WTC11 (cell line): ENCODE data around the gene ADGB. TPM values are rescaled to one million over a fixed set of nuclear protein-coding genes. Genes with fewer than 3 reads are reported as not detected.

Experiments used
- ATAC-seq: fragments of 200-7000 bp; cut with Tn5 transposase; 2 replicates; pipeline ENCODE4 v1.10.0; 2021; ENCODE audit warnings: mild to moderate bottlenecking, moderate library complexity
- CTCF ChIA-PET: fragments of 300-600 bp; sonication (Branson Sonifier 250); formaldehyde crosslinking; loops from one replicate; lab custom pipeline; 2021; ENCODE audit warnings: antibody characterized with exemption; lab: Charles Lee
- POLR2A ChIA-PET: fragments of 350-600 bp; sonication (Branson Sonifier 250); formaldehyde crosslinking; loops from one replicate; lab custom pipeline; 2021; ENCODE audit warnings: antibody characterized with exemption; lab: Charles Lee
- DNase-seq: peaks from one replicate; pipeline ENCODE4 v3.0.0; 2021; ENCODE audit warnings: low spot score
- H3K27ac Mint-ChIP-seq: 2 replicates; pipeline ENCODE4 v1.8.0; 2021; ENCODE audit warnings: mixed read lengths
- H3K27me3 Mint-ChIP-seq: 2 replicates; pipeline ENCODE4 v1.8.0; 2021; ENCODE audit warnings: low read depth, mild to moderate bottlenecking, moderate library complexity, mixed read lengths
- H3K36me3 Mint-ChIP-seq: 2 replicates; pipeline ENCODE4 v1.8.0; 2021; ENCODE audit warnings: mixed read lengths
- H3K4me1 Mint-ChIP-seq: 2 replicates; pipeline ENCODE4 v1.8.0; 2022; ENCODE audit warnings: mixed read lengths
- H3K4me3 Mint-ChIP-seq: 2 replicates; pipeline ENCODE4 v1.8.0; 2021; ENCODE audit warnings: mild to moderate bottlenecking, moderate library complexity, mixed read lengths
- H3K9me3 Mint-ChIP-seq: 2 replicates; pipeline ENCODE4 v1.8.0; 2021; ENCODE audit warnings: mixed read lengths
- ATF1 ChIP-seq: sonication (generic); formaldehyde crosslinking; IDR thresholded peaks from 2 replicates; pipeline ENCODE4 v1.8.1; 2023; ENCODE audit warnings: mild to moderate bottlenecking, moderate library complexity, missing genetic modification reagents
- CREB1 ChIP-seq: sonication (generic); formaldehyde crosslinking; IDR thresholded peaks from 2 replicates; pipeline ENCODE4 v1.8.0; 2023; ENCODE audit warnings: mild to moderate bottlenecking, missing genetic modification reagents
- CREM ChIP-seq: sonication (generic); formaldehyde crosslinking; IDR thresholded peaks from 2 replicates; pipeline ENCODE4 v1.8.1; 2022; ENCODE audit warnings: mild to moderate bottlenecking, missing genetic modification reagents, moderate library complexity
- GTF2I ChIP-seq: fragments of 250-450 bp; sonication (Bioruptor Pico); conservative IDR thresholded peaks from 2 replicates; pipeline ENCODE4 v1.4.0; 2021; ENCODE audit warnings: mild to moderate bottlenecking
- HMGA2 ChIP-seq: fragments of 250-450 bp; sonication (Bioruptor Pico); IDR thresholded peaks from 2 replicates; pipeline ENCODE4 v1.4.0; 2021; ENCODE audit warnings: mild to moderate bottlenecking, moderate library complexity
- IRF2 ChIP-seq: sonication (generic); formaldehyde crosslinking; IDR thresholded peaks from 2 replicates; pipeline ENCODE4 v1.8.0; 2022; ENCODE audit warnings: low read depth, missing genetic modification reagents, borderline replicate concordance
- JAZF1 ChIP-seq: fragments of 250-450 bp; sonication (Bioruptor Pico); IDR thresholded peaks from 2 replicates; pipeline ENCODE4 v1.9.0; 2021; ENCODE audit warnings: moderate library complexity, mild to moderate bottlenecking, inconsistent platforms
- KAT7 ChIP-seq: sonication (generic); formaldehyde crosslinking; IDR thresholded peaks from 2 replicates; pipeline ENCODE4 v1.8.1; 2023; ENCODE audit warnings: missing genetic modification reagents, mild to moderate bottlenecking, borderline replicate concordance
- NFE2L1 ChIP-seq: sonication (generic); formaldehyde crosslinking; IDR thresholded peaks from 2 replicates; pipeline ENCODE4 v1.8.1; 2023; ENCODE audit warnings: missing genetic modification reagents
- TP53 ChIP-seq: sonication (generic); formaldehyde crosslinking; IDR thresholded peaks from 2 replicates; pipeline ENCODE4 v1.8.1; 2023; ENCODE audit warnings: mild to moderate bottlenecking, missing genetic modification reagents
- ZNF671 ChIP-seq: fragments of 250-450 bp; sonication (Bioruptor Pico); IDR thresholded peaks from 2 replicates; pipeline ENCODE4 v1.8.0; 2021; ENCODE audit warnings: mild to moderate bottlenecking
- total RNA-seq: library from RNA; stranded (reverse); gene quantifications from 3 replicates; pipeline ENCODE4 v1.2.3, GENCODE V29; 2021
- TF ChIP-seq, protein P1 (sequence below): fragments of 250-450 bp; sonication (Bioruptor Pico); IDR thresholded peaks from 2 replicates; pipeline ENCODE4 v1.9.0; 2021; ENCODE audit warnings: mild to moderate bottlenecking
- TF ChIP-seq, protein P2 (sequence below): fragments of 250-450 bp; sonication (Bioruptor Pico); IDR thresholded peaks from 2 replicates; pipeline ENCODE4 v1.9.0; 2021; ENCODE audit warnings: moderate library complexity, mild to moderate bottlenecking, inconsistent platforms, borderline replicate concordance
- TF ChIP-seq, protein P3 (sequence below): sonication (generic); formaldehyde crosslinking; IDR thresholded peaks from 2 replicates; pipeline ENCODE4 v1.8.1; 2022; ENCODE audit warnings: low read depth, mild to moderate bottlenecking, moderate library complexity, missing genetic modification reagents, borderline replicate concordance
- TF ChIP-seq, protein P4 (sequence below): sonication (generic); formaldehyde crosslinking; IDR thresholded peaks from 2 replicates; pipeline ENCODE4 v1.8.1; 2023; ENCODE audit warnings: mild to moderate bottlenecking, missing genetic modification reagents
- TF ChIP-seq, protein P5 (sequence below): sonication (generic); formaldehyde crosslinking; IDR thresholded peaks from 2 replicates; pipeline ENCODE4 v1.8.1; 2023; ENCODE audit warnings: mild to moderate bottlenecking, moderate library complexity, missing genetic modification reagents
- TF ChIP-seq, protein P6 (sequence below): sonication (generic); formaldehyde crosslinking; IDR thresholded peaks from 2 replicates; pipeline ENCODE4 v1.8.1; 2023; ENCODE audit warnings: mild to moderate bottlenecking, missing genetic modification reagents, moderate library complexity
- TF ChIP-seq, protein P7 (sequence below): fragments of 200-600 bp; IDR thresholded peaks from 2 replicates; pipeline ENCODE4 v1.8.0; 2022; ENCODE audit warnings: antibody characterized with exemption
- TF ChIP-seq, protein P8 (sequence below): sonication (generic); formaldehyde crosslinking; IDR thresholded peaks from 2 replicates; pipeline ENCODE4 v1.8.0; 2022; ENCODE audit warnings: mild to moderate bottlenecking, missing genetic modification reagents

The ADGB gene
- total RNA-seq, 1 experiment from 2014 or later: not detected

DNA sequence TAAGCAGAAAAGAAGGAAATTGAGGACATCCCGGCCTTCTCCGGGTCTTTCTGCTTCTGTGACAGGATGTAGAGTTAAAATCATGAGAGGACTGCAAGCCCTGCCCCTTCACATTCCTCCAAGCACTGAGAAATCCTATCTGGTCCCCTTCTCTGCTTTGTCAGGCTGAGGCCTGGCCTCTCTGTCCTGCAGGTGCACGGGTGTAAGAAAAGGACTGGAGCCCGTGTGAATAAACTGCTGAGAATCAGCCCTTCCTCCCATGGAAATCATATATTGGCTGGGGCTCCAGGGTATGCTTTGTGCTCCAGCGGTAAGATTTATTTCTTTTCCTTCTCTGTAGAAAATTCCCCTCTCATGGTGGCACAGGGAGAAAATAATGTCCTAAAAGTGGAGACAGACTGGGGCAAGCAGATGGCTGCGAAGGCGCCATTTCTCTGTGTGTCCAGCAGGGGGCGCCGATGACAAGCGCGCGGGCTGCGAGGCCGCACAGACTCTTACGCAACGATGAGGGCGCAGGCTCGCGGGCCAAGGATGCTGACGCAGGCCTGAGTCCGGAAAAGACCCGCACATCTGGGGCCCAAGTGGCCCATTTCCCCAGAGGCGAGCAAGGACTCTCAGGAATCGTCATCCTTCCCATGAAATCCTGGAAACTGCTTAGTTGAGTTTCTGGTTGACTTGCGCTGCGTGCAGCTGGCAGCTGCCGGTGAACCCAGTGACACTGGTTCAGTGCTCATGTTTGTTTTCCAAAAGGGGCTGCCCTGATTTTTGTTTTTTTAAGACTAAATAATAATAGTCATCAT is 258.6 kb downstream of the ADGB start (continued):
- no peak for TF ChIP-seq JAZF1
- no peak for TF ChIP-seq NFE2L1 (CRISPR knock-in tag)
- TF ChIP-seq, protein P1, sequence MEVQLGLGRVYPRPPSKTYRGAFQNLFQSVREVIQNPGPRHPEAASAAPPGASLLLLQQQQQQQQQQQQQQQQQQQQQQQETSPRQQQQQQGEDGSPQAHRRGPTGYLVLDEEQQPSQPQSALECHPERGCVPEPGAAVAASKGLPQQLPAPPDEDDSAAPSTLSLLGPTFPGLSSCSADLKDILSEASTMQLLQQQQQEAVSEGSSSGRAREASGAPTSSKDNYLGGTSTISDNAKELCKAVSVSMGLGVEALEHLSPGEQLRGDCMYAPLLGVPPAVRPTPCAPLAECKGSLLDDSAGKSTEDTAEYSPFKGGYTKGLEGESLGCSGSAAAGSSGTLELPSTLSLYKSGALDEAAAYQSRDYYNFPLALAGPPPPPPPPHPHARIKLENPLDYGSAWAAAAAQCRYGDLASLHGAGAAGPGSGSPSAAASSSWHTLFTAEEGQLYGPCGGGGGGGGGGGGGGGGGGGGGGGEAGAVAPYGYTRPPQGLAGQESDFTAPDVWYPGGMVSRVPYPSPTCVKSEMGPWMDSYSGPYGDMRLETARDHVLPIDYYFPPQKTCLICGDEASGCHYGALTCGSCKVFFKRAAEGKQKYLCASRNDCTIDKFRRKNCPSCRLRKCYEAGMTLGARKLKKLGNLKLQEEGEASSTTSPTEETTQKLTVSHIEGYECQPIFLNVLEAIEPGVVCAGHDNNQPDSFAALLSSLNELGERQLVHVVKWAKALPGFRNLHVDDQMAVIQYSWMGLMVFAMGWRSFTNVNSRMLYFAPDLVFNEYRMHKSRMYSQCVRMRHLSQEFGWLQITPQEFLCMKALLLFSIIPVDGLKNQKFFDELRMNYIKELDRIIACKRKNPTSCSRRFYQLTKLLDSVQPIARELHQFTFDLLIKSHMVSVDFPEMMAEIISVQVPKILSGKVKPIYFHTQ: no peak
- no peak for TF ChIP-seq IRF2 (CRISPR knock-in tag)
- TF ChIP-seq, protein P2, sequence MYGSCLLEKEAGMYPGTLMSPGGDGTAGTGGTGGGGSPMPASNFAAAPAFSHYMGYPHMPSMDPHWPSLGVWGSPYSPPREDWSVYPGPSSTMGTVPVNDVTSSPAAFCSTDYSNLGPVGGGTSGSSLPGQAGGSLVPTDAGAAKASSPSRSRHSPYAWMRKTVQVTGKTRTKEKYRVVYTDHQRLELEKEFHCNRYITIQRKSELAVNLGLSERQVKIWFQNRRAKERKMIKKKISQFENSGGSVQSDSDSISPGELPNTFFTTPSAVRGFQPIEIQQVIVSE (CRISPR knock-in tag): no peak
- no peak for TF ChIP-seq HMGA2 (CRISPR knock-in tag)
- TF ChIP-seq, protein P3, sequence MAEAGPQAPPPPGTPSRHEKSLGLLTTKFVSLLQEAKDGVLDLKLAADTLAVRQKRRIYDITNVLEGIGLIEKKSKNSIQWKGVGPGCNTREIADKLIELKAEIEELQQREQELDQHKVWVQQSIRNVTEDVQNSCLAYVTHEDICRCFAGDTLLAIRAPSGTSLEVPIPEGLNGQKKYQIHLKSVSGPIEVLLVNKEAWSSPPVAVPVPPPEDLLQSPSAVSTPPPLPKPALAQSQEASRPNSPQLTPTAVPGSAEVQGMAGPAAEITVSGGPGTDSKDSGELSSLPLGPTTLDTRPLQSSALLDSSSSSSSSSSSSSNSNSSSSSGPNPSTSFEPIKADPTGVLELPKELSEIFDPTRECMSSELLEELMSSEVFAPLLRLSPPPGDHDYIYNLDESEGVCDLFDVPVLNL (CRISPR knock-in tag): no peak
- TF ChIP-seq, protein P4, sequence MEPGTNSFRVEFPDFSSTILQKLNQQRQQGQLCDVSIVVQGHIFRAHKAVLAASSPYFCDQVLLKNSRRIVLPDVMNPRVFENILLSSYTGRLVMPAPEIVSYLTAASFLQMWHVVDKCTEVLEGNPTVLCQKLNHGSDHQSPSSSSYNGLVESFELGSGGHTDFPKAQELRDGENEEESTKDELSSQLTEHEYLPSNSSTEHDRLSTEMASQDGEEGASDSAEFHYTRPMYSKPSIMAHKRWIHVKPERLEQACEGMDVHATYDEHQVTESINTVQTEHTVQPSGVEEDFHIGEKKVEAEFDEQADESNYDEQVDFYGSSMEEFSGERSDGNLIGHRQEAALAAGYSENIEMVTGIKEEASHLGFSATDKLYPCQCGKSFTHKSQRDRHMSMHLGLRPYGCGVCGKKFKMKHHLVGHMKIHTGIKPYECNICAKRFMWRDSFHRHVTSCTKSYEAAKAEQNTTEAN: no peak

DNA sequence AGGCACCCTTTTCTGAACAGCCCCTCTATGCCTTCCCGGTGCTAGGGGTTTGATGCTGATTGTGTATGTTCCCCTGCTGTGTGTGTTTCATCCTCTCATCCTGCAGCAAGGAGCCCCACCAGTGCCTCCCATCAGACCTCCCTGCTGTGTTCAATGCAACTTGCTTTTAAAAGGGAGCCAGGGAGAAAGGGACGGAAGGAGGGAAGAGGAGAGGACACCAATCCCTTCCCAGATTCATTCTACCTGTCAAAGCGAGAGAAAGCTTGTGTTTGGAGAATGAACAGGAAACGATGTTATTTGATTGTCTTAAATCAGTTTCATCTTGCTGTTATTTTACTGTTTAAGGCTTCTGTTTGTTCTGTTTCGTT is 259.2 kb downstream of the ADGB start:
- DNase-seq: peak; percentile 12
- H3K27ac Mint-ChIP-seq: peak overlapping the region; percentile 43
- ChIA-PET CTCF (interaction anchor here (0.7 kb wide), 1 partner anchor 9 kb away, joined by 4 read pairs; no protein-coding TSS in a partner anchor), POLR2A (no interaction called here)
- H3K4me1 Mint-ChIP-seq: peaks cover 7% of the 10 kb centered on the region
- no peaks in the 10 kb centered on the region for H3K27me3 Mint-ChIP-seq
- H3K9me3 Mint-ChIP-seq: no peaks in the 10 kb centered on the region; the same call in 1 of the 2 replicates
- H3K36me3 Mint-ChIP-seq: no peaks in the 10 kb centered on the region
- ATAC-seq: peak; percentile 74
- peak overlapping the region; percentile 71 for H3K4me3 Mint-ChIP-seq
- TF ChIP-seq, protein P5, sequence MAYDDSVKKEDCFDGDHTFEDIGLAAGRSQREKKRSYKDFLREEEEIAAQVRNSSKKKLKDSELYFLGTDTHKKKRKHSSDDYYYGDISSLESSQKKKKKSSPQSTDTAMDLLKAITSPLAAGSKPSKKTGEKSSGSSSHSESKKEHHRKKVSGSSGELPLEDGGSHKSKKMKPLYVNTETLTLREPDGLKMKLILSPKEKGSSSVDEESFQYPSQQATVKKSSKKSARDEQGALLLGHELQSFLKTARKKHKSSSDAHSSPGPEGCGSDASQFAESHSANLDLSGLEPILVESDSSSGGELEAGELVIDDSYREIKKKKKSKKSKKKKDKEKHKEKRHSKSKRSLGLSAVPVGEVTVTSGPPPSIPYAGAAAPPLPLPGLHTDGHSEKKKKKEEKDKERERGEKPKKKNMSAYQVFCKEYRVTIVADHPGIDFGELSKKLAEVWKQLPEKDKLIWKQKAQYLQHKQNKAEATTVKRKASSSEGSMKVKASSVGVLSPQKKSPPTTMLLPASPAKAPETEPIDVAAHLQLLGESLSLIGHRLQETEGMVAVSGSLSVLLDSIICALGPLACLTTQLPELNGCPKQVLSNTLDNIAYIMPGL: 0 out of 2 replicates have a peak, but pooled peaks have one; percentile 11
- TF ChIP-seq CREB1 (no peak), ZNF671 (no peak), CREM (CRISPR knock-in tag) (0 out of 2 replicates have a peak, but pooled peaks have one; percentile 1), GTF2I (CRISPR knock-in tag) (no peak), KAT7 (CRISPR knock-in tag) (no peak), TP53 (no peak), ATF1 (CRISPR knock-in tag) (no peak)
- TF ChIP-seq, protein P6, sequence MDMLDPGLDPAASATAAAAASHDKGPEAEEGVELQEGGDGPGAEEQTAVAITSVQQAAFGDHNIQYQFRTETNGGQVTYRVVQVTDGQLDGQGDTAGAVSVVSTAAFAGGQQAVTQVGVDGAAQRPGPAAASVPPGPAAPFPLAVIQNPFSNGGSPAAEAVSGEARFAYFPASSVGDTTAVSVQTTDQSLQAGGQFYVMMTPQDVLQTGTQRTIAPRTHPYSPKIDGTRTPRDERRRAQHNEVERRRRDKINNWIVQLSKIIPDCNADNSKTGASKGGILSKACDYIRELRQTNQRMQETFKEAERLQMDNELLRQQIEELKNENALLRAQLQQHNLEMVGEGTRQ (CRISPR knock-in tag): no peak
- TF ChIP-seq, protein P7, sequence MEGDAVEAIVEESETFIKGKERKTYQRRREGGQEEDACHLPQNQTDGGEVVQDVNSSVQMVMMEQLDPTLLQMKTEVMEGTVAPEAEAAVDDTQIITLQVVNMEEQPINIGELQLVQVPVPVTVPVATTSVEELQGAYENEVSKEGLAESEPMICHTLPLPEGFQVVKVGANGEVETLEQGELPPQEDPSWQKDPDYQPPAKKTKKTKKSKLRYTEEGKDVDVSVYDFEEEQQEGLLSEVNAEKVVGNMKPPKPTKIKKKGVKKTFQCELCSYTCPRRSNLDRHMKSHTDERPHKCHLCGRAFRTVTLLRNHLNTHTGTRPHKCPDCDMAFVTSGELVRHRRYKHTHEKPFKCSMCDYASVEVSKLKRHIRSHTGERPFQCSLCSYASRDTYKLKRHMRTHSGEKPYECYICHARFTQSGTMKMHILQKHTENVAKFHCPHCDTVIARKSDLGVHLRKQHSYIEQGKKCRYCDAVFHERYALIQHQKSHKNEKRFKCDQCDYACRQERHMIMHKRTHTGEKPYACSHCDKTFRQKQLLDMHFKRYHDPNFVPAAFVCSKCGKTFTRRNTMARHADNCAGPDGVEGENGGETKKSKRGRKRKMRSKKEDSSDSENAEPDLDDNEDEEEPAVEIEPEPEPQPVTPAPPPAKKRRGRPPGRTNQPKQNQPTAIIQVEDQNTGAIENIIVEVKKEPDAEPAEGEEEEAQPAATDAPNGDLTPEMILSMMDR: no peak
- TF ChIP-seq, protein P8, sequence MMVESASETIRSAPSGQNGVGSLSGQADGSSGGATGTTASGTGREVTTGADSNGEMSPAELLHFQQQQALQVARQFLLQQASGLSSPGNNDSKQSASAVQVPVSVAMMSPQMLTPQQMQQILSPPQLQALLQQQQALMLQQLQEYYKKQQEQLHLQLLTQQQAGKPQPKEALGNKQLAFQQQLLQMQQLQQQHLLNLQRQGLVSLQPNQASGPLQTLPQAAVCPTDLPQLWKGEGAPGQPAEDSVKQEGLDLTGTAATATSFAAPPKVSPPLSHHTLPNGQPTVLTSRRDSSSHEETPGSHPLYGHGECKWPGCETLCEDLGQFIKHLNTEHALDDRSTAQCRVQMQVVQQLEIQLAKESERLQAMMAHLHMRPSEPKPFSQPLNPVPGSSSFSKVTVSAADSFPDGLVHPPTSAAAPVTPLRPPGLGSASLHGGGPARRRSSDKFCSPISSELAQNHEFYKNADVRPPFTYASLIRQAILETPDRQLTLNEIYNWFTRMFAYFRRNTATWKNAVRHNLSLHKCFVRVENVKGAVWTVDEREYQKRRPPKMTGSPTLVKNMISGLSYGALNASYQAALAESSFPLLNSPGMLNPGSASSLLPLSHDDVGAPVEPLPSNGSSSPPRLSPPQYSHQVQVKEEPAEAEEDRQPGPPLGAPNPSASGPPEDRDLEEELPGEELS (CRISPR knock-in tag): 0 out of 2 replicates have a peak, but pooled peaks have one; percentile 38
- TF ChIP-seq, protein P2 (CRISPR knock-in tag): no peak
